Measurements from ENCODE around the gene CLEC16A. TPM values are rescaled to one million over a fixed set of nuclear protein-coding genes. Genes with fewer than 3 reads are reported as not detected.

Gene CLEC16A
- polyA plus RNA-seq, 10 donors, result 11.4 to 15.2 (median 12.9) TPM

DNA sequence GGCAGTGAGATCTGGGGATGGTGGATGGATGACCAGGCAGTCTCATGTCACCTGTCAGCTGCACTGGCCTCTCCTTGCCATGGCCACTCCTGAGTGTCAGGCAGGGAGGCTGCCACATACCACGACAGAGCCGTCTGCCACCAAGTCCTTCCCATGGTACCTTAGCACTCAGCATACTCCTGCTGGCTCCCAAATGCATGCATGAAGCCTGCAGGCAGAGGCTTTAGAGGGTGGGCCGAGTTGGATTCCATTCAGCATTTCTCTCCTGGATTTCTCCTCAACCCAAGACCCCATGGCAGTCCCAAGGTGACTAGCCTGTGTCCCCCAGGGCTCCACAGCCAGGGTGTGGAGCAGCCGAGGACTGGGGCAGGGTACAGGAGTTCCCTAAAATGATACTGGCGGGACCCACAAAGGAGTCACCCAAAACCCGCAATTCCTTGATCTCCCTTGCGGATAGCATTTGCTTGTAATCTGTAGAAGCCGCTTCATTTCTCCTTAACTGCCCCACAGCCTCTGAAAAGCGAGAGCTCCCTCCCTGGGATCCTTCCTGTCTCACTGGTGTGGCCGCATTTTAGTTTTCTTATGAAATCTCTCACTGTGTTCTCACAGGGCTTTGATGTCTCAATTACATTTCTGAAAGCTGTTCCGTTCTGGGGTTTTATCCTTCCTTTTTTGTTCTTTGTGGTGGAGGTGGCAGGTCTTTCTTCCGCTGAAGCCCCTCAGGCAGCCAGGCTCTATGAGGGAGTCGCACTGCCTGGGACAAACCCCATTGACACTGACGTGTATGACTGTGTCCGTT, 170.2 kb downstream of the CLEC16A start:
- DNase-seq, result no peak

DNA sequence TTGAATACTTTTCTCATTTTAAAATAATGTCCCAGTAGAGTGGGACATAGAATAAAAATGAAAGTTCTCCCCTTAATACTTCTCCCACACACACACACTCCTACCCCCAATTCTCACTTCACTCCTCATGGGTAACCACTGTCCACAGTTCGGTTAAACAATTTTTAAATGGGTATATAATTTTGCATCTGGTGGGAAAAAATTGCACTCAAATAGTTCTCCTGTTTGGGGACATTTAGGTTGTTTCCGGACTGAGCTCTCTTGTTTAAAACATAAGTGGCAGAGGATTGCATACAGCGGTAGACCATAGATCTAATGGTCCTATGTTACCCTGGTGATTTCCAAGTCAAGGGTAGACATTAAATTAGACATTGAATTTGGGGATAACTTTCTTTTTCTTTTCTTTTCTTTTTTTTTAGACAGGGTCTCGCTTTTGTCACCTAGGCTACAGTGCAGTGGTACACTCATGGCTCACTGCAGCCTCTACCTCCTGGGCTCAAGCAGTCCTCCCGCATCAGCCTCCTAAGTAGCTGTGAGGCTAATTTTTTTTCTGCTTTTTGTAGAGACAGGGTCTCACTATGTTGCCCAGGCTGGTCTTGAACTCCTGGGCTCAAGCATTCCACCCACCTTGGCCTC, 173.3 kb downstream of the CLEC16A start:
- DNase-seq, result no peak

DNA sequence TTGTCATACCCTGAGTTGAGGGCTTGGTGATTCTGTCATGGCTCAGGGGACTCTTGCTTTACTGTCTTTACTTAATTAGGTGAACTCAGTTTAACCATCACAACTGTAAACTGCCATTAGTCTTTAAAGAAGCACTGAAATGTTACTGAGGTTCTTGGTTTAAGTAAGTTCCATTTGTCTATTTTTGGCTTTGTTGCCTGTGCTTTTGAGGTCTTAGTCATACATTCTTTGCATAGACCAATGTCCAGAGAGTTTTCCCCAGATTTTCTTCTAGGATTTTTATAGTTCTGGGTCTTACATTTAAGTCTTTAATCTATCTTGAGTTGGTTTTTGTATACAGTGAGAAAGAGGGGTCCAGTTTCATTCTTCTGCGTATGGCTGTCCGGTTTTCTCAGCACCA, 174.1 kb downstream of the CLEC16A start:
- DNase-seq, result no peak

DNA sequence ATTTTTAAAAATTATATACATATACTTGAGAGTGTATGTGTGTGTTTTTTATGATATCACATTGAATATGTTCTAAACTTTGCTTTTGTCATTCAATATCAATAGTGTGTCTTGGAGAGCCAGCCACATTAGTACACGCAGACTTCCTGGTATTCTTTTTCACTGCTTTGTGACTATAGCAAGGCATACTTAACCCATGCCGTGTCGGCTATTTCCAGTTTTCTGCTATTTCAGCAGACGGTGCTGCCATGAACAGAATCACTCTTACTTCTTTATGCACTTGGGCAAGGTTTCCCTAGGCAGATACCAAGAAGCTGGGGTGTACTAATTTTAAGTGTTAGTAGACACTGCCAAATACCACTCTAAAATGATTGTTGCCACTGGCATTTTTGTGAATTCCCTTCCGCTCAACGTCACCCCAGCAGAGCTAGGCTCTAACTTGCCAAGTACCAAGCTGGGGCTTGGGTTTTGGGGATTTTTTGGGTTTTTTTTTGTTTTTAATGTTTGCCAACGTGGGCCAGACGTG, 176.8 kb downstream of the CLEC16A start:
- DNase-seq, result no peak

DNA sequence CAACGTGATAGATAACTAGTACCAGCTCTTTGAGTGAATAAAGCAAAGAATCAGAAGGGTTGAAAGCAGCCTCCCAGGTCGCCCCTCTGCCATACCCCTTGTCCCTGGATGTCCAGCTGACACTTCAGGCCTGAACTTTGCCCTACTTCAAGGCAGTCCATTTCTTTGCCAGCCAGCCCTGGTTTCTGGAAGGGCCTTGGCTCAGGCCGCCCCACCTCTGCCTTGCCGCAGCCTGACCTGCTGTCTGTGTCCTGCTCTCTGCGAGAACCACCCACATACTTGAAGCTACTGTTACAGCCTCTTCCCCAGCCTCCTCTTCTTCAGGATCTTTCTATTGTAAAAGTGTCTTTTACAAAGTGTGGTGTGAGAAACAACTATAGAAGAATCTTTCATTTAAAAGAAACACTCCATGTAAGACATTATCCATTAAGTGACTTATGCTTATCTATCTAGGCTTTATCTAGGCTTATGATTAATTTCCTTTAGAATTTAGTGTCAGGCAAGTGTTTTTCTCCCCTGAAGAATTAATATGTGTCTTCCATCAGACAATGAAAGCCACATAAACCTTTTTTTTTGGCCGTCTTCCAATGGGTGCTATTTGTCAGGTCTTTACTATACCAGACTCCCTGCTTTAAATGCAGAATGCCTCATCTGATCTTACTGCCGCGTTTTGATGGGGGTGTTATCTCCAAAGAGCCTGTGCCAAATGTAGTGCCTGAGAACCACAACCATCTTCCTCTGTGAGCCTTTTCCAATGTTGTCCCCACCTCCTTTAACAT, 177.7 kb downstream of the CLEC16A start:
- no peak for DNase-seq

- DNase-seq, result no peak
Observed at GRCh38 chr16:11123666-11124065, 179.3 kb downstream of the CLEC16A start.

- DNase-seq, result no peak
Observed at GRCh38 chr16:11125936-11126335, 181.6 kb downstream of the CLEC16A start.

DNA sequence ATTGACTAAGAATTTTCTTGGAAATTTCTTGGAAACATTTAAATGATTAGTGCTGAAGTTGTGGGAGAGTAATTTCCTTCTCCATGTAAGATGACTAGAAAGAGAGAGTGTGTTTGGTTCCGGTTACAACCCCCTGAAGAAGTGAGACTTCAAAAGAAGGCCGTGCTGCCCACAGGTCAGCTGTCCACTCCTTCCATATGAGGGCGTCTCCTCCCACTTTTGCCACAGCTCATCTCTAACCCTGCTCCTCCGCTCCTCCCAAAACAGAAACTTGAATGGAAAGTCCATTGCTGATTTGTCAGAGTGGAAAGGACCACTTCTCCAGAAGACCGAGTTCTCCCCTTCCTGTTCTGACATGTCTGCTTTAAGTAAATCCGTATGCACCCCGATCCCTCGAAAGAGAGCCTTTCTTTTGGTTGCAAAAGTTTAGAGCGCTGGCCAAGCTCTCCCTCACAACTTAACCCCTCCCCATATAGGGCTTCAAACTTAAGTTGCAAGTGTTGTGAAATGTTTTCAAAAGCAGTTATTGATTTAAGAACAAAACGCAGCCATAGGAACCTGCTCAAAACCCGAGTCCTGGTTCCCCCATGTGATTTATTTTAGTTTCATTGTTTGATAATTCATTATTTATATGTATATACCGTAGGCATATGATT, 182.2 kb downstream of the CLEC16A start:
- DNase-seq, result no peak

GRCh38 chr16:11127610-11128195, 183.3 kb downstream of the CLEC16A start:
- DNase-seq, result no peak

DNA sequence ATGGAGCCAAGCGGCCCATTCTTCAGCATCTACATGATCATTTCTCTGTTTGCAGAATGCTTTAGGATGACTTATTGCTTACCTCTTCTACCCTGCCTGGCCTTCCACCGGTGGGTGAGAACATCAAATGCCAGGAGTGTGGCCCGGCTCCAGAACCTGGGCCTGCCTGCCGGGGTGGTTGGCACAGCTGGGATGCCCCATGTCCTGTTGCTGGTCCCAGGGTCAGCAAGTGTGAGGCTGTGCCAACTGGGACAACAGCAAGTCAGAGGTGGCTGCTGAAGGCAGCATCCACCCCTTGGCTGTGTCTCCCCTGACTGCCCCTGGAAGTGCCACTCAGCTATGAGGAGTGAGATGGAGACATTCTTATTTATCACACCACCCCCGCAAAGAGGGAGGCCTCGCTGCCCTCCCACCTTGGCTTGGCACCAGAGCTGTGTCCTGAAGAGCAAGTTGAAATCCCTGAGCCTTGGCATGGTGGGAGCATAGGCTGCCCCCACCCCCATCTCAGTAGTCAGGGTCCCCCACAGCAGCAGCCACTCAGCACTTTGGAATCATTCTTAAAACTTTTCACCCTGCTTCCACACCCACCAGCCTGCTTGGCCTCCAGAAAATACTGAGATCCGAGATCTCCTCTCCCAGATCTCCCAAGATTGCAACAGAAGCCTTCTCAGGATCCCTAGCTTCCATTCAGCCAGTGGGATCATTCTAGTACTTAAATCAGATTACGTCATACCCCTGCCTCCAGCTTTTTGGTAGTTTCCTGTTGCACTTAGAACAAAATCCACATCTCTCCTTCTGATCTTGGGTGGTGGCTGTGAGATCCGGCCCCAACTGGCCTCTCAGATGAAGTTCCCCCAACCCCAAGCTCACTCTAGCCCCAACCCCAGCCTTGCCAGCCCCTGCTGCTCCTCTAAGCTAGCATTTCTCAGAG, 184.1 kb downstream of the CLEC16A start:
- peak in 2 of 3 donors; percentile 51 to 82 for DNase-seq

DNA sequence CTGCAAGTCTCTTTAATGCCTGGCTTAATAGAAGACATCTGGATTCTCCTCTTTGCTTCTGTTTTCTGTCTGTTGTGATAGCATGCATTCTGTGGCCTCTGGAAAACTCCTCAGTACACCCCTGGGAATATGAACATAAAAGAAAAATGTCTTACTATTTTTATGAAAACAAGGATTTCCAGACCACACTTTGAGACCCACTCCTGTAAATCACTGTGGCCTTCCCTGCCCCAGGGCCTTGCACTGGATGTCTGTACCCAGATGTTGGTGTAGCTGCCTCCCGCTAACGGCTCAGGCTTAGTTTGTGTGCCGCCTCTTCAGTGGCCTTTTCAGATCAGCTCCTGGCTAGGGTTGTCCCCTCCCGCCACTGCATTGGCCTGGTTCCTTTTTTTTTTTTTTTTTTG, 185.0 kb downstream of the CLEC16A start:
- DNase-seq, result peak; percentile 78 to 89 (median 85)

DNA sequence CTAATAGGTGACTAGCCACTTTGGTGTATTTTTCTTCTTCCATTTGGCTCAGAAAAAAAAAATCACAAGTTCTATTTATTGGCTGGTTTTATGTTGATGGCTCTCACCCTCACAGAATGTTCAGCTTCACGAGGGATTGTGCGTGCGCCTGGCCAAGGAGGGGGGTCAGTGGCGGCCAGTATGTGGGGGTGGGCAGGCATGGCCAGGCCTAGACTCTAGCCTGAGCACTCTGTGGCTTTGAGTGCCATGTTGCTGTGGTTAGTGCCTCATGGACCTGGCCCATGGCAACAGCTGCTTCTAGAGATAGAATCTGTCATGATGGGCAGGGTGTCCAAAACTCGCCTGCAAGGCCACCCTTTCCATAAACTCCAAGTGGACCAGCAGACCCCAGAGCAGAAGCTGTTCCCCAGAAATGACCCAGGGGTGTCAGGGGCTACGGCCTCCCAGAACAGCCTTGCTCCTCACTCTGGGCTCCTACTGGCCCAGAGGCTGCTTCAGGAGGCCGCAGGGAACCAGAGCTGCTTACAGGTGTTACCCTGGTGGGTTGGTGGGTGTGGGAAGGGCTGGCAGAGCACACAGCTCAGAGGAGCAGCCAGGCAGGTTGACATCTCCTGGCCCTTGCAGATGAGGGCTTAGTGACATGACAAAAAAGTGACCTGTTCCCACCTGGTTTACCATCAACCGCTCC, 186.8 kb downstream of the CLEC16A start:
- DNase-seq, result no peak

- DNase-seq, result no peak
Observed at GRCh38 chr16:11131706-11132105, 187.3 kb downstream of the CLEC16A start.

- DNase-seq, result peak; percentile 84 to 91 (median 90)
Observed at GRCh38 chr16:11133344-11133943, 189.1 kb downstream of the CLEC16A start.

- peak in 1 of 3 donors; percentile 74 for DNase-seq
Observed at GRCh38 chr16:11134722-11135463, 190.5 kb downstream of the CLEC16A start.

DNA sequence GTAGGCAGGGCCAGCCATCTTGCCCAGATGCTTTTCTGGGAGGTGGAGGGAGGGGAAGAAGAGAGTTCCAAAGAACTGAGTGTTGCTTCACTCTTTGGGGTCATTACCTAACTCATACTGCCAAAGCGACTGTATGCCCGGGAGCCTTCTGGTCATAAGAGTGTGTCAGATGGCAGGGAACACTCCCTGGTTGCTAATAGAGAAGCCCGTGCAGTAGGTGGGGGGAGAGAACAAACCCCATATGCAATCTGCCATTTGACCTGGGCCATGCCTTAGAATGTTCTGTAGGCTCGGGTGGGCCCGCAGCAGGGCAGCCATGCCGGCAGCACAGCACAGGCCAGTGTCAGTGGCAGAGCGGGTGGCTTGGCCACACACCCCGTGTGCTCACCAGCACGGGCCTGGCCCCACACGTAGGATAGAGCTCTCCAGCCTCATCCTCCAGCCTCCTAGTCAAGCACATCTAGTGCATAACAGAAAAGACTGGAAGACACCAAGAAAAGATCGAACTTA, 191.2 kb downstream of the CLEC16A start:
- DNase-seq, result no peak

GRCh38 chr16:11136600-11136999, 192.2 kb downstream of the CLEC16A start:
- no peak for DNase-seq
